Measurements from ENCODE around the gene EGLN1.
A peak's percentile ranks its signal among the peaks of the same experiment; 100 is the strongest.

The EGLN1 gene

DNA sequence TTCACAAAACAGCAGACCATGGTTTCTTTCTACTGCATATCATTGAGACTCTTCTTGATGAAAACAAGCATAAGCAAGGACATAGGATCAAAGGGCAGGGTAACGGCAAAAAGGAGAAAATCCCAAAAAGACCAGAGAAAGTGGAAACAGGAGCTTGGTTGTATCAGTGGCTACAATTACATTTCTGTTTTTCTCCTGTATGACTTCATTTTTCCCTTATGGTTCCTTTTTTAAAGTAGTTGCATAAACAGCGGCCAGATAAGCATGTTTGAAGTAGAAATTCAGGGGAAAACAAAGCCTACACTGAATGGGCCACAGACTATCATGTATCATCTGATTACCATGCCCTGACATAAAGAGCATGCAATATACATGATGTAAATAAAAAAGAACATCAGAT, 4.6 kb downstream of the EGLN1 start:
- no peak overlapping the region for H3K27ac Mint-ChIP-seq
- DNase-seq = no peak

DNA sequence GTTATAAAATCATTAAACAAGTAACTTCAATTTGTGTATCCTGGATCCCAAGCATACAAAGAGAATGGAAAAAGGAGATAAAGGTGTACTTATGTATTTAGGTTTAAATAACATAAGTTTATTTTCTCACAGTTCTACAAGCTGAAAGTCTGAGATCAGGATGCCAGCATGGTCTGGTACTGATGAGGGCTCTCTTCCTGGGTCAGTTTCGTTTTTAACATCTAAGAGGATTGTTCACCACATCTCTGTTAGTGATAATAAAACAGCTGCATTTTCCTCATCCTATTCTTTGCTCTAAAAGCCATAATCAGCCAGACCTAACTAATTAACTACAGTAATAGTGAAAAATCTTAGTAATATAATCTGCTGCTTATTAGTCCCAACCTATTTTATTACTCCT, 5.2 kb downstream of the EGLN1 start:
- no peaks in the 10 kb centered on the region for H3K9me3 Mint-ChIP-seq
- peak overlapping the region; percentile 81 for H3K4me3 Mint-ChIP-seq
- H3K27me3 Mint-ChIP-seq = no peaks in the 10 kb centered on the region
- DNase-seq = no peak
- H3K27ac Mint-ChIP-seq = no peak overlapping the region
- peaks cover 62% of the 10 kb centered on the region for H3K36me3 Mint-ChIP-seq (ENCODE audit: low read depth)
- H3K4me1 Mint-ChIP-seq (ENCODE audit: low read depth) = peaks cover 68% of the 10 kb centered on the region

More for the DNA sequence above, 4.6 kb downstream of the EGLN1 start:
- peaks cover 64% of the 10 kb centered on the region for H3K4me1 Mint-ChIP-seq (ENCODE audit: low read depth)
- H3K36me3 Mint-ChIP-seq (ENCODE audit: low read depth) = peaks cover 57% of the 10 kb centered on the region
- no peaks in the 10 kb centered on the region for H3K27me3 Mint-ChIP-seq
- peak overlapping the region; percentile 81 for H3K4me3 Mint-ChIP-seq
- no peaks in the 10 kb centered on the region for H3K9me3 Mint-ChIP-seq

DNA sequence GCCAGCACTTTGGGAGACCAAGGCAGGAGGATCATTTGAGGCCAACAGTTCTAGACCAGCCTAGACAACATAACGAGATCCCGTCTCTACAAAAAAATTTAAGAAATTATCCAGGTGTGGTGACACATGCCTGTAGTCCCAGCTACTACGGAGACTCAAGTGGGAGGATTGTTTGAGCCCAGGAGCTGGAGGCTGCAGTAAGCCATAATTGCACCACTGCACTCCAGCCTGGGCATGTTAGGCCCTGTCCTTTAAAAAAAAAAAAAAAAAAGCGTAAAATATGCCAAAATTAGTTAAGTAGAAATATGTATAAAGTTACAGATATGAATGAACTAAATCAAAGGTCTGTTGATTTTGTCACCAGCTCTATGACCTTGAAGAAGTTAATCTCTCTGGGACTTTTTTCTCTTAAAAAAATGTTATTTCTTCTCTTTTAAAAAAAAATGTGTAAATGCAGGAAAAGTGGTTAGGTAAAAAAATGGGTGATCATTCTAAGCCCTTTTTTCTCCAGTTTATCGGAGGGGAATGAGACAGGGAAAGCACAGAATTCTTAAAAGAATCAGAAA, 7.0 kb downstream of the EGLN1 start:
- H3K36me3 Mint-ChIP-seq (ENCODE audit: low read depth) = peaks cover 54% of the 10 kb centered on the region

DNA sequence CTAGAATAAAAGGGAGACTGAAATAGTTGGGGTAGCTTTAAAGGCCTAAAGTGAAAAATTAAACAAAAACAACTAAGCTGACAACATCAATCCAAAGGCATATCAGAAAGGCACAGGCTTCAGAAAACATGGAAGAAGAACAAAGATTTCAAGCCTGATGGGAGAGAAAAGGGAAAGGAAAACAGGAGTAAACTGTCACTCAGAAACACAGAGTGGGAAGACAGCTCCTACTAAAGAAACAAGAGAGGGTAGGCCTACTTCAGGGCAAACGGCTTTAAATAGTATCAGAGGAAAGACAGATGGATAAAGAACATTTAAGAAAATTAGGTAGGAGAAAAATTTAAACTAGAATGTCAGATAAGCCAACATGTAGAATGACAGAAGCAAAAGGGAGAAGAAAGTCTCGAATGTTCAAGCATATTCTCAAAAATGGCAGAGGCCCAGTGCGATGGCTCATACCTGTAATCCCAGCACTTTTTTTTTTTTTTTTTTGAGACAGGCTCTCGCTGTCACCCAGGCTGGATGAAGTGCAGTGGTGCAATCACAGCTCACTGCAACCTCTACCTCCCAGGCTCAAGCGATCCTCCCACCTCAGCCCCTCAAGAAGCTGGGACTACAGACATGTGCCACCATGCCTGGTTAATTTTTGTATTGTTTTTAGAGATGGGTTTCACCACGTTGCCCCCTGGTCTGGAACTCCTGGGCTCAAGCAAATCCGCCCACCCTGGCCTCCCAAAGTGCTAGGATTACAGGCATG, 7.6 kb downstream of the EGLN1 start:
- H3K4me3 Mint-ChIP-seq = no peak overlapping the region
- no peaks in the 10 kb centered on the region for H3K27me3 Mint-ChIP-seq
- H3K4me1 Mint-ChIP-seq (ENCODE audit: low read depth) = peaks cover 66% of the 10 kb centered on the region
- peaks cover 47% of the 10 kb centered on the region for H3K36me3 Mint-ChIP-seq (ENCODE audit: low read depth)
- DNase-seq = no peak
- H3K27ac Mint-ChIP-seq = no peak overlapping the region
- H3K9me3 Mint-ChIP-seq = no peaks in the 10 kb centered on the region

More for the DNA sequence above, 7.0 kb downstream of the EGLN1 start:
- Mint-ChIP-seq H3K27me3 (no peaks in the 10 kb centered on the region), H3K27ac (no peak overlapping the region), H3K4me3 (no peak overlapping the region), H3K4me1 (ENCODE audit: low read depth) (peaks cover 73% of the 10 kb centered on the region), H3K9me3 (no peaks in the 10 kb centered on the region)
- DNase-seq = no peak

DNA sequence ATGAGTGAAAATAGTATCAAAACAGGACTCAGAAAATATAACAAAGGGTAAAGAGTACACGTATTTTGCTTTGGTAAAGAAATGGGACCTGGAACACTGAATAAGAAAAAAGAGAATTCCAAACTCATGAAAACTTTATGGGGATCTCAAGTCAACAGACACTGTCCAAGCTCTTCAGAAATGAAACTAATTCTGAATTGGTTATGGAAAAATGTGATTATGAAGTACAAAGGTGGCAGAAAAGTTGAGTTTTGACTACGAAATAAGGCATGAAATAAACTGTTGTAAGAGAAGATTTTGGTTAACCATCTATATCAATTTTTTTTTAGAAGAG, 8.4 kb downstream of the EGLN1 start:
- peaks cover 60% of the 10 kb centered on the region for H3K4me1 Mint-ChIP-seq (ENCODE audit: low read depth)
- no peak for DNase-seq
- H3K27me3 Mint-ChIP-seq = no peaks in the 10 kb centered on the region
- no peak overlapping the region for H3K4me3 Mint-ChIP-seq
- no peak overlapping the region for H3K27ac Mint-ChIP-seq
- H3K9me3 Mint-ChIP-seq = no peaks in the 10 kb centered on the region
- peaks cover 44% of the 10 kb centered on the region for H3K36me3 Mint-ChIP-seq (ENCODE audit: low read depth)

DNA sequence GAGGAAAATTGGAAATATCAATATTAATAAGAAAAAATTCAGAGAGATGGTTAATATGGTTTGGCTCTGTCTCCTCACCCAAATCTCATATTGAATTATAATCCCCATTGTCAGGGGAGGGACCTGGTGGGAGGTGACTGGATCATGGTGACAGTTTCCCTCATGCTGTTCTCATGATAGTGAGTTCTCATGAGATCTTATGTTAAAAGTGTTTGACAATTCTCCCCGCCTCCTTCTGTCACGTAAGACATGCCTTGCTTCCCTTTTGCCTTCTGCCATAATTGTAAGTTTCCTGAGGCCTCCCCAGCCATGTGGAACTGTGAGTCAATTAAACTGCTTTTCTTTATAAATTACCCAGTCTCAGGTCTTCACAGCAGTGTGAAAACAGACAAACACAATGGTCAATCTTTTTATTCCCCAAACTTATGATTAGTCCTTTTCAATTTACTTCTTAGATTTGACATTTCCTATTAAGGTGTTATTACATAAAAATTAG, 11.0 kb downstream of the EGLN1 start:
- DNase-seq = no peak
- Mint-ChIP-seq H3K4me3 (no peak overlapping the region), H3K27me3 (no peaks in the 10 kb centered on the region), H3K36me3 (ENCODE audit: low read depth) (peaks cover 35% of the 10 kb centered on the region), H3K9me3 (no peaks in the 10 kb centered on the region), H3K4me1 (ENCODE audit: low read depth) (peaks cover 37% of the 10 kb centered on the region), H3K27ac (no peak overlapping the region)

DNA sequence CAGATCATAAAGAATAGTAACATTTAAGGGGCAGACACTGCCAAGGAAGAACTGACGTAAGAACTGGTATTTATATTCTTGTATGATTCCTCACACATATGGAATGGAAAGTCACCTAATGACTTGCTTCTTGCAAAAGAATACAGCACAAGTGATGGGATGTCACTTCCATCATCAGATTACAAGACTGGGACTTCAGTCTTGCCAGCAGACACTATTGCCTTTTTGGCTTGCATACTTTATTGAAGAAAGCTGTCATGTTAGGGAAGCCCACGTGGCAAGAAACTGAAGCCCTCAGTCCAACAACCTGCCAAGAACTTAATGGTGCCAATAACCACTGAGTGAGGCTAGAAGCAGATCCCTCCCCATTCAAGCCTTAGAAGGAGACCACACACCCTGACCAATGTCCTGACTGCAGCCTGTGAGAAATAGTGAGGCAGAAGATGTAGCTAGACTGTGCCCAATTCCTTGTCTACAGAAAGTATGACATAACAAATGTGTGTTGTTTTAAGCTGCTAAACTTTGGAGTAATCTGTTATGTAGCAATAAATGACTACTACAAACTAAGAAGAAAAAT, 12.0 kb downstream of the EGLN1 start:
- Mint-ChIP-seq H3K4me3 (no peak overlapping the region), H3K27me3 (no peaks in the 10 kb centered on the region), H3K36me3 (ENCODE audit: low read depth) (peaks cover 36% of the 10 kb centered on the region), H3K9me3 (no peaks in the 10 kb centered on the region), H3K4me1 (ENCODE audit: low read depth) (peaks cover 37% of the 10 kb centered on the region), H3K27ac (no peak overlapping the region)
- DNase-seq = no peak

DNA sequence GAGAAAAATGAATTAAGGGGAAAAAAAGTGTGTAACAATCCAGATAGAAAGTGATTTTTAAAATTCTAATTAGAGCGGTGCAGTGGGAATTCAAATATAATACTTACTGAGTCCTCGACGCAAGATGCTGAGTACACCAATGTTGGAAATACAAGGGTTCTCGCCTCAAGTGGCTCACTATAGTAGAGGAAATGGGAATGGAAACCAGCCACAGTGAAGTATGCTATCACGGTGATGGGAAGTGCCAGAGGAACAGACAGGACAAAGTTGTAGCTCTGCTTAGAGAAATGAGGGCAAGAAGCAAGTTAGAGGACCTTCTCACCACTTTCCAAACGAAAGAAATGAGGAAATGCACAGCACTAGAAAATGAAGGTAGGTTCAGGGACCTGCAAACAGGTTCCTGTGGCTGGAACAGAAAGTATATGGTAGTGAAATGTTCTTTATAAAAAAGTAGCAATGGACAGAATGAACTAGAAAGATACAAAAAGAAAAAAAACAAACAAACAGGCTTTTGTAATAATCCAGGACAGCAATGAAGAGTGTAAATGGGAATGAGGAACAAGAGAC, 13.5 kb downstream of the EGLN1 start:
- H3K4me1 Mint-ChIP-seq (ENCODE audit: low read depth) = peaks cover 27% of the 10 kb centered on the region
- H3K27me3 Mint-ChIP-seq = no peaks in the 10 kb centered on the region
- no peaks in the 10 kb centered on the region for H3K9me3 Mint-ChIP-seq
- no peak for DNase-seq
- no peak overlapping the region for H3K4me3 Mint-ChIP-seq
- no peak overlapping the region for H3K27ac Mint-ChIP-seq
- H3K36me3 Mint-ChIP-seq (ENCODE audit: low read depth) = peaks cover 27% of the 10 kb centered on the region

DNA sequence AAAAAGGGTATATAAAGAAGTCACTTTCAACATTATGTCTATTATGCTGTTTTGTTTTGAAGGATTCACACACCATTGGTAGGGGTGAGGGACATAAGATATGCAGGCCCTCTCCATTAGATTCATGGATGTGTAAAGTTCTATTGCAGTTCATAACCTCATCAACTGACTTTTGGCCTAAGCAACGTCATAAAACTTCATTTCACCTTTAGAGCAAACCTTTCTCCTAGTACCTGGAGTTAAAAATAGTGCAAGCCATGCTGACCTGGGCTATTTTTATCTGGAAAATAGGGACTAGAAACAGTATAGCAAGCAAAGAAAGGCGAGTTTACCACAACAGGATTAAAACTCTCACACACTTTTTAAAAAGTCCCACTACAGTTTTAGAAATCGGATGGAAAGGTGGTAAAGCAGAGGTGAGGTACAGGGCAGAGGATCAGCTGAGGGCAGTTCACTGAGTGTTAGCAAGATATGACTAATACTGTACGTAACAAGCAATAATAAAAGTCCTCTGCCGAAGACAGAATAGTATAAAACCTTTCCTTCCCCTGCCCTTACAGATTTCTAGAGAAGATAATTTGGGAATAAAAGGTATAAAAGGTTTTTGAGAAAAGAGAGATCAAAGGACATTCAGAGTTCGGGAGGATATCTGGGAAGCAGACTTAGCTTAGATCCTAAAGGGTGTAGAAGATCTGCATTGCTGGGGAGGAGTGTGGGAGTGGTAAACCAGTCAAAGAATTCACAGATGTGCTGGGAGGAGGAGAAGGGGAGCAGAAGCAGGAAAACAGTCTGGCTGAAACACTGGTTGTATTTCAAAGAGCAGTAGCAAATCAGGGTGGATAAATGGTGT, 14.3 kb downstream of the EGLN1 start:
- peaks cover 19% of the 10 kb centered on the region for H3K36me3 Mint-ChIP-seq (ENCODE audit: low read depth)
- H3K9me3 Mint-ChIP-seq = no peaks in the 10 kb centered on the region
- H3K27me3 Mint-ChIP-seq = no peaks in the 10 kb centered on the region
- peaks cover 18% of the 10 kb centered on the region for H3K4me1 Mint-ChIP-seq (ENCODE audit: low read depth)
- no peak for DNase-seq
- H3K4me3 Mint-ChIP-seq = no peak overlapping the region
- H3K27ac Mint-ChIP-seq = no peak overlapping the region

DNA sequence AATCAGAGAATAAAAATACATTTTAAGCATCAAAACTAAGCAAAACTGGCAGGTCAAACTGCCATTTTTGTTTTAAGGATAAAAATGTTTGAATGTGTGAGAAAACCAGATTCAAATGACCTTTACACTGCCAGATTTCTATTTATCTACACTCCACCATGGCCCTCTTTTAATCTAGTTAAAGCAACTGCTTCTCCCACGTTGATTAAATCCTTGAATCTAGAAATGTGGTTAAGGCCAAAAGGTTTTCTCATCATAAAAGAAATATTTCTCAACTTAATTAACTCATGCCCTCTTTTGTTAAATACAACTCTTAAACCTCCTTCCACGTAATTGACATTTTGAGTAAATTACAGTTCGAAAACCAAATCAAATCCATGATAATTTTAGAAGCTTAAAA, 15.0 kb downstream of the EGLN1 start:
- no peaks in the 10 kb centered on the region for H3K27me3 Mint-ChIP-seq
- H3K4me1 Mint-ChIP-seq (ENCODE audit: low read depth) = peaks cover 11% of the 10 kb centered on the region
- H3K4me3 Mint-ChIP-seq = no peak overlapping the region
- peaks cover 13% of the 10 kb centered on the region for H3K36me3 Mint-ChIP-seq (ENCODE audit: low read depth)
- no peaks in the 10 kb centered on the region for H3K9me3 Mint-ChIP-seq
- H3K27ac Mint-ChIP-seq = no peak overlapping the region
- DNase-seq = no peak

DNA sequence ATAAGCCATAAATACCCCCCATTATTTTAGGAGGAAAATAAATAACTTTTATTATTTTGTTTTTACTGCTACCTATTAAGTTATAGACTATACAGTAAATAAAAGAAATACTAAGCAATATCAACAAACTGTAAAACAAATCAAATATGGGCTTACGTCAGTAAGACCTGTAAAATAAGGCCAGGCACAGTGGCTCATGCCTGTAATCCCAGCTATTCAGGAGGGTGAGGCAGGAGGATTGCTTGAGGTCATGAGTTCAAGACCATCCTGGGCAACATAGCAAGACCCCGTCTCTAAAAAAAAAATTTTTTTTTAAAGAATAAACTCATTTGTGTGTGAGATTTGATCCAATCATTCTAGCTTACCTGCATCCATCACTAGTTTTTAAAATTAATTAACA, 17.8 kb downstream of the EGLN1 start:
- Mint-ChIP-seq H3K27me3 (no peaks in the 10 kb centered on the region), H3K9me3 (no peaks in the 10 kb centered on the region), H3K36me3 (ENCODE audit: low read depth) (peaks cover 12% of the 10 kb centered on the region), H3K4me1 (ENCODE audit: low read depth) (peaks cover 20% of the 10 kb centered on the region), H3K4me3 (no peak overlapping the region), H3K27ac (no peak overlapping the region)
- no peak for DNase-seq

DNA sequence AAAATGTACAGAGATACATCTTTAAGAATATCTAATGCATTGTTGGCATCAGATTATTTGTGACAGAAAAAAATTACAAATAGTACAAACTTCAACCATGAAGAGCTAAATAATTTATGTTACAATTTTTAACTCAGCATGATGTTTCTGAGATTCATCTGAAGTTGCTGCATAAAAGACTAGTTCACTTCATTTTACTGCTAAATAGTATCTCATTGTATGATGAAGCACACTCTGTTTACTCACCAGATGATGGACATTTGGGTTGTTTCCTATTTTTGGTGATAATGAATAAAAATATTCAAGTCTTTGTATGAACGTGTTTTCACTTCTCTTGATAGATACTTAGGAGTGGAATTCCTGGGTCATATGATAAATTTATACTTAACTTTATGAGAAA, 20.6 kb downstream of the EGLN1 start:
- Mint-ChIP-seq H3K27me3 (no peaks in the 10 kb centered on the region), H3K4me1 (ENCODE audit: low read depth) (peaks cover 37% of the 10 kb centered on the region), H3K4me3 (no peak overlapping the region), H3K9me3 (no peaks in the 10 kb centered on the region), H3K36me3 (ENCODE audit: low read depth) (peaks cover 12% of the 10 kb centered on the region), H3K27ac (no peak overlapping the region)
- DNase-seq = no peak

DNA sequence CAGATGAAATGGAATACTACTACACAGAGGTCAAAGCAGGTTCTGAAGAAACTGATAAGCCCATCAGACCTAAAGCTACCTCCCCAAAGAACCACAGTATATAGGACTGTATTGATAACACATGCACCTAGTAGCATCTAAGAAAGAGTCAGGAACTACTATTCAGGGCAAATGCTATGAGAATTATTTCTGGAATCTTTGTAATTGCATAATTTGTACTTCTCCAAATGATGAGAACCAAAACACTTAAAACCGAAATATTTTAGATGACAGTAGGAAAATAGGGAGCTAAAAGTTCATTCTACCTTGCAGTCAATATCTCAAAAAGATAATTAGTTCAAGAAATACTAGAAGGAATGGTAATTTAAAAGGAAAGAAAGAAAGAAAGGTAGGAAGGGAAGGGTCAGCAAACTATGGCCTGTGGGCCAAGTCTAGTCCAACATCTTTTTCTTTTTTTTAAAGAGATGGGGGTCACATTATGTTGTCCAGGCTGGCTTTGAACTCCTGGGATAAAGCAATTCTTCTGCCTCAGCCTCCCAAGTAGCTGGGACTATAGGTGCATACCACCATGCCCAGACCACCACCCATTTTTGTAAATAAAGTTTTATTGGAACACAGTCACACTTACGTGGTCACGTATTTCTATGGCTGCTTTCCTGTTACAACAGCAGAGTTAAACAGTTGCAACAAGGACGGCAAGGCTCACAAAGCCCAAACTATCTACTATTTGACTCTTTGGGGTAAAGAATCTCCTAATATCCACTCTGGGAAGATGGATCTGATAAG, 24.0 kb downstream of the EGLN1 start:
- no peaks in the 10 kb centered on the region for H3K27me3 Mint-ChIP-seq
- H3K4me1 Mint-ChIP-seq (ENCODE audit: low read depth) = peaks cover 55% of the 10 kb centered on the region
- H3K9me3 Mint-ChIP-seq = no peaks in the 10 kb centered on the region
- no peak for DNase-seq
- H3K4me3 Mint-ChIP-seq = no peak overlapping the region
- peaks cover 7% of the 10 kb centered on the region for H3K36me3 Mint-ChIP-seq (ENCODE audit: low read depth)
- H3K27ac Mint-ChIP-seq = no peak overlapping the region

DNA sequence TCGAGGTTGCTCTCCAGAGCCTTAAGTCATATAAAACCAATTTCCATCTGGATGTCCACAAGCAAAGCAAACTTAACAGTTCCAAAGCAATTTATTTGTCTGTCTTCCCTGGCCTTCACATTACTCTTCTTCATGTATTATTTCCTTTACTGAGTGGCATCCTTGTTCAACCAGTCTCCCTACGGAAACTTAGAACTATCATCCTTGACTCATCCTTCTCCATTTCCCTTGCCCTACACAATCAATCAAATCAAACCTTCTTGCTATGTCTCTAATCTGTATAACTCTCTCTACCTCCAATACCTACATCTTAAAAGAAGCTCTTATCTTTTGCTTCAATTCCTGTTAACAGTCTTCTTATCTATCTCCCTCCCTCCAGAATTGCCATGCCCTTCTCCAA, 25.4 kb downstream of the EGLN1 start:
- H3K4me3 Mint-ChIP-seq = no peak overlapping the region
- DNase-seq = no peak
- H3K4me1 Mint-ChIP-seq (ENCODE audit: low read depth) = peaks cover 63% of the 10 kb centered on the region
- no peaks in the 10 kb centered on the region for H3K9me3 Mint-ChIP-seq
- peaks cover 5% of the 10 kb centered on the region for H3K36me3 Mint-ChIP-seq (ENCODE audit: low read depth)
- H3K27me3 Mint-ChIP-seq = no peaks in the 10 kb centered on the region
- H3K27ac Mint-ChIP-seq = no peak overlapping the region

All from activated T-cell treated with anti-CD3 and anti-CD28 coated beads, Interleukin-2, amount 50 U/mL, for 24 hours (primary cell).